GM10248 (cell line): Measurements from ENCODE around the gene TNFRSF19.

Source experiments
- CTCF ChIA-PET: fragments of 300-600 bp; sonication (Branson Sonifier 250); formaldehyde crosslinking; extraction: SDS; loops from one replicate; lab custom pipeline; 2021; ENCODE audit warnings: antibody characterized with exemption; lab: Yijun Ruan, JAX
- POLR2A ChIA-PET: fragments of 350-650 bp; sonication (Branson Sonifier 250); formaldehyde crosslinking; extraction: SDS; loops from one replicate; lab custom pipeline; 2020; ENCODE audit warnings: antibody characterized with exemption; lab: Yijun Ruan, JAX
- DNase-seq: peaks from one replicate; pipeline ENCODE4 v3.0.0; 2012; ENCODE audit errors: extremely low spot score
- CTCF ChIP-seq: IDR thresholded peaks from 2 replicates; pipeline ENCODE4 v1.5.1; 2012; ENCODE audit warnings: mild to moderate bottlenecking, low read depth; ENCODE audit errors: extremely low read depth, missing control alignments, control extremely low read depth

TNFRSF19 gene

GRCh38 chr13:23656637-23657371 is 86.6 kb downstream of the TNFRSF19 start:
- POLR2A ChIA-PET = no interaction called here
- CTCF ChIA-PET = interaction anchor here (0.9 to 2.7 kb wide), 8 partner anchors 9 to 190 kb away, joined by 3 to 11 read pairs (median 3); no protein-coding TSS in a partner anchor
- DNase-seq = peak; percentile 55
- TF ChIP-seq CTCF = no peak

GRCh38 chr13:23658929-23659541 is 88.8 kb downstream of the TNFRSF19 start:
- ChIA-PET POLR2A (no interaction called here), CTCF (interaction anchor here (0.9 to 1.6 kb wide), 4 partner anchors 8 to 209 kb away, joined by 3 to 5 read pairs (median 3); no protein-coding TSS in a partner anchor)
- DNase-seq = no peak
- TF ChIP-seq CTCF = no peak

GRCh38 chr13:23660249-23660648 is 90.0 kb downstream of the TNFRSF19 start:
- TF ChIP-seq CTCF = no peak
- ChIA-PET POLR2A (no interaction called here), CTCF (interaction anchor here (0.8 to 1.6 kb wide), 7 partner anchors 8 to 229 kb away, joined by 3 to 5 read pairs (median 3); partner anchors contain the start of gene MIPEP)
- DNase-seq = no peak

GRCh38 chr13:23666582-23666981 is 96.4 kb downstream of the TNFRSF19 start:
- no peak for DNase-seq
- CTCF ChIA-PET = interaction anchor here (0.9 to 2.2 kb wide), 8 partner anchors 8 to 178 kb away, joined by 3 to 5 read pairs (median 4); no protein-coding TSS in a partner anchor
- POLR2A ChIA-PET = no interaction called here
- TF ChIP-seq CTCF = no peak

GRCh38 chr13:23667750-23668149 is 97.5 kb downstream of the TNFRSF19 start:
- ChIA-PET POLR2A (no interaction called here), CTCF (interaction anchor here (0.9 to 2.2 kb wide), 10 partner anchors 9 to 177 kb away, joined by 3 to 7 read pairs (median 4); no protein-coding TSS in a partner anchor)
- TF ChIP-seq CTCF = peak; percentile 21
- no peak for DNase-seq

GRCh38 chr13:23668562-23668961 is 98.3 kb downstream of the TNFRSF19 start:
- POLR2A ChIA-PET = no interaction called here
- CTCF ChIA-PET = interaction anchor here (1.3 to 2.2 kb wide), 5 partner anchors 9 to 21 kb away, joined by 3 to 7 read pairs (median 5); no protein-coding TSS in a partner anchor
- no peak for TF ChIP-seq CTCF
- DNase-seq = no peak
